DOHH2 (cell line): ENCODE measurements around the gene SSBP2.

ENCODE experiments used
- CTCF ChIP-seq: fragments of 200-600 bp; sonication (generic); IDR thresholded peaks from one replicate; pipeline ENCODE4 v1.5.1; 2014; ENCODE audit warnings: antibody characterized with exemption, mild to moderate bottlenecking, low read depth, low read length; ENCODE audit not compliant: poor library complexity, severe bottlenecking
- EZH2phosphoT487 ChIP-seq: fragments of 200-600 bp; sonication (generic); IDR thresholded peaks from 2 replicates; pipeline ENCODE4 v1.6.1; 2017; ENCODE audit warnings: borderline replicate concordance, mild to moderate bottlenecking, antibody characterized with exemption, low read length, moderate library complexity, mixed read lengths

DNA sequence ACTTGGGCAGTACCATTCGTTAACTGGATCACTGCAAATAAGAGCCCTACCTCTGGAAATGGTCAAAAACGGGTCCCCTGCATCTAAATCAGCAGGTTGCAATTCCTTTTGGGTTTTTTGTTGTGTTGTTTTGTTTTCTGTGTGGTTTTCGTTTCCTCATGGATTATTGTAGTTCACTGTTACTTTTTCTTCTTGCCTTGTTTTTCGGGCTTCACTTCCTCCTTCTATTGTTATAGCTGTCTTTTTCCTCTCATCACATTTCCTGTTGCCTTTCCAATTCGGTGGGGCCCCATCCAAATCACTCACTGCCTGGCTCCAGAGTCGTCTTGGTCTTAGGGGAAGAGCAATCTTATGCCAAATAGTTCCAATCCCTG lies 8.7 kb upstream of the SSBP2 start:
- TF ChIP-seq CTCF (no peak), EZH2phosphoT487 (no peak)
